ENCODE results near the gene GDPD2.
A peak's percentile ranks its signal among the peaks of the same experiment; 100 is the strongest.
"Not testable (repeated sequence)": the region's sequence is repeated elsewhere in the genome, so short reads cannot be mapped to it uniquely, and the experiment has no call there.

The GDPD2 gene, protein sequence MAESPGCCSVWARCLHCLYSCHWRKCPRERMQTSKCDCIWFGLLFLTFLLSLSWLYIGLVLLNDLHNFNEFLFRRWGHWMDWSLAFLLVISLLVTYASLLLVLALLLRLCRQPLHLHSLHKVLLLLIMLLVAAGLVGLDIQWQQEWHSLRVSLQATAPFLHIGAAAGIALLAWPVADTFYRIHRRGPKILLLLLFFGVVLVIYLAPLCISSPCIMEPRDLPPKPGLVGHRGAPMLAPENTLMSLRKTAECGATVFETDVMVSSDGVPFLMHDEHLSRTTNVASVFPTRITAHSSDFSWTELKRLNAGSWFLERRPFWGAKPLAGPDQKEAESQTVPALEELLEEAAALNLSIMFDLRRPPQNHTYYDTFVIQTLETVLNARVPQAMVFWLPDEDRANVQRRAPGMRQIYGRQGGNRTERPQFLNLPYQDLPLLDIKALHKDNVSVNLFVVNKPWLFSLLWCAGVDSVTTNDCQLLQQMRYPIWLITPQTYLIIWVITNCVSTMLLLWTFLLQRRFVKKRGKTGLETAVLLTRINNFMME

GRCh38 chrX:70422851-70423341 is at the start of gene GDPD2:
Gene GDPD2 (plus strand): TSS chrX:70423314. CDS start chrX:70424985, 1,671 bp downstream.
- DNase-seq: no peak

DNA sequence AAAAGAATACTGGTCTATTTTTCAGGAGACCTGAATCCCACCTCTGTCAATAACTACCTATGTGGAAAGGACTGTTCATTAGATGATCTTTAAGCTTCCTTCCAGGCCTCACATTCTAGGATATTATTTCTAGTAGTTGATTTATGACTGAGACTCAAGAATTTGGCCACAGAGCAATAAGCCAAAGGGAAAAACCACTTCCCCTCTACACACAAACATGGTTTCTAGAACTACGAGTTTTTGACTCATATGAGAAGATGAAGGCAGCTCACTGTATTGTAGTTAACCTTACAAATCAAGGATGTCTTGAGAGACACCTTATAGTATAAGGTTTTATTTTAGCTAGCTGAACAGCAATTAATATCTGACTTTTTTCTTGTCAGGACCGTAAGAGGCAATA is 36.9 kb upstream of the GDPD2 start:
- DNase-seq: no peak

GRCh38 chrX:70398899-70399298 is 24.2 kb upstream of the GDPD2 start:
- no peak for DNase-seq

DNA sequence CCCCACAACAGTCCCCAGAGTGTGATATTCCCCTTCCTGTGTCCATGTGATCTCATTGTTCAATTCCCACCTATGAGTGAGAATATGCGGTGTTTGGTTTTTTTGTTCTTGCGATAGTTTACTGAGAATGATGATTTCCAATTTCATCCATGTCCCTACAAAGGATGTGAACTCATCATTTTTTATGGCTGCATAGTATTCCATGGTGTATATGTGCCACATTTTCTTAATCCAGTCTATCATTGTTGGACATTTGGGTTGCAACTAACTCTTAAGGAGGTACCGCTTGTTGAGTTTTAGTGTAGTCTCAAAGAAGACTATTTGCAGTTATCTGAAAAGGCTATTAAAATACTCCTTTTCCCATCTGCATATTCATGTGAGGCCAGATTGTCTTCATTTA is 22.9 kb upstream of the GDPD2 start:
- DNase-seq: not testable (repeated sequence)

DNA sequence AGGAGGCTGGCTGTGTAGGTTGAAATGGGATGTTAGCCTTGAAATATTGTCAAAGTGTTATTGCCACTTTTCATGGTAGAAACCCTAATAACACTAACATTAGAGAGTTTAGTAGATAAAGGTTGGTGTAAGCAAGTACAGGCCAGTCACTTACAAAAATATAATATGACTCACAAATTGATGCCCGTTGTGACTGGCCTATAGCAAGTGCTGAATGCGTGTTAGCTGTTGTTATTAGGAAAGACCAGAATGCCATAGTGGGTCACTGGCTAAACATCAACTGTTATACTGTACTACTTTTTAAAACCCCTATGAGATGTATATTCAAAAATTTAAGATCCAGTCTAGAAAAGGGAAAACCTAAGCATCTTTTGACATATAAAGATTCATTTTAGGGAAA is 20.4 kb upstream of the GDPD2 start:
- DNase-seq: no peak

DNA sequence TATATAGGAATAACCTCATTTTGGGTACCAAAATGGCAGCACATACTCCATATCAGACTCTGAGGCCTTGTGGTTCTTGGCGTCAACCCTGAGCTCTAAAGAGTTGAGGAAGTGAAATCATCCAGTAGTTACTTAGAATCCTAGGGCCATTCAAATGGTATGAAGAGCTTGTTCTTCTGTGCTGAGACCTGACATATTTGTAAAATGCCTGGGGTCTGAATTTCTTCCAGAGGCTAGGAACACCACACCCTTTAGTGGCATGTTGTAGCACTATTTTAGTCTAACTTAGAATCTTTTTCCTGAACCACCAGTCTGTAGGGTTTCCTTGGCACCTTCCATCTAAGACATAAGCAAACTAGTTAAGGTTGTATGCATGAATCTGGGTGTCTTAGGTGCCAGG is 18.1 kb upstream of the GDPD2 start:
- no peak for DNase-seq

GRCh38 chrX:70410921-70411320 is 12.2 kb upstream of the GDPD2 start:
- DNase-seq: no peak

DNA sequence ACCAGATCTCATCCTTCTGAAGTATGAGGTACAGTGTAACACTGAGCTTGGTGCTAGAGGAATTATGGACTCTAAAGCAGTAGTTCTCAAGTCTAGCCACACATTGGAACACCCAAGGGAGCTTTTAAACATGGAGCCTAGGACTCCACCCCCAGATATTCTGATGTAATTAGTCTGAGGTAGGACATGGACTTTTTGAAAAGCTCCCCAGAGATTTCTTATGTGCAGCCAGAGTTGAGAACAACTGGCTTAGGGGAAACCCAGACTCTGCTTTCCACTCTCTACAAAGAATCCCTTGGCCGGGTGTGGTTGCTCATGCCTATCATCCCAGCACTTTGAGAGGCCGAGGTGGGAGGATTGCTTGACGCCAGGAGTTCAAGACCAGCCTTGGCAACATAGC is 11.6 kb upstream of the GDPD2 start:
- DNase-seq: no peak

- no peak for DNase-seq
These were observed 1.5 kb upstream of the GDPD2 start for GRCh38 chrX:70421618-70422017.

GRCh38 chrX:70423936-70424675 is 992 bp downstream of the GDPD2 start:
- DNase-seq: no peak

DNA sequence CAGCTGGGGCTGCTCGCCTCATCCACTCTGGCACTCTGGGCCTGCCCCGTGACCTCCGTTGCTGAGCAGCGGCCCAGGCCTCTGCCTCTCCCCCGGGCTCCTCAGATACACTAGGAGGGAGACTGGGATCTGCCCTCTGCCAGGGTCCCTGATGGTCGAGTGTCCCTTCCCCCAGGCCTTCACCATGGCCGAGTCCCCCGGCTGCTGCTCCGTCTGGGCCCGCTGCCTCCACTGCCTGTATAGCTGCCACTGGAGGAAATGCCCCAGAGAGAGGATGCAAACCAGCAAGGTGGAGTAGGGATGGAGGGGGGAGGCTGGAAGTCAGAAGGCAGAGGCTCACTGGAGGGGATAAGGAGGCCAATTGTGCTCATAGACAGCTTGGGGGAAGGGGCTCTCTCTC is 1.7 kb downstream of the GDPD2 start:
- DNase-seq: no peak

DNA sequence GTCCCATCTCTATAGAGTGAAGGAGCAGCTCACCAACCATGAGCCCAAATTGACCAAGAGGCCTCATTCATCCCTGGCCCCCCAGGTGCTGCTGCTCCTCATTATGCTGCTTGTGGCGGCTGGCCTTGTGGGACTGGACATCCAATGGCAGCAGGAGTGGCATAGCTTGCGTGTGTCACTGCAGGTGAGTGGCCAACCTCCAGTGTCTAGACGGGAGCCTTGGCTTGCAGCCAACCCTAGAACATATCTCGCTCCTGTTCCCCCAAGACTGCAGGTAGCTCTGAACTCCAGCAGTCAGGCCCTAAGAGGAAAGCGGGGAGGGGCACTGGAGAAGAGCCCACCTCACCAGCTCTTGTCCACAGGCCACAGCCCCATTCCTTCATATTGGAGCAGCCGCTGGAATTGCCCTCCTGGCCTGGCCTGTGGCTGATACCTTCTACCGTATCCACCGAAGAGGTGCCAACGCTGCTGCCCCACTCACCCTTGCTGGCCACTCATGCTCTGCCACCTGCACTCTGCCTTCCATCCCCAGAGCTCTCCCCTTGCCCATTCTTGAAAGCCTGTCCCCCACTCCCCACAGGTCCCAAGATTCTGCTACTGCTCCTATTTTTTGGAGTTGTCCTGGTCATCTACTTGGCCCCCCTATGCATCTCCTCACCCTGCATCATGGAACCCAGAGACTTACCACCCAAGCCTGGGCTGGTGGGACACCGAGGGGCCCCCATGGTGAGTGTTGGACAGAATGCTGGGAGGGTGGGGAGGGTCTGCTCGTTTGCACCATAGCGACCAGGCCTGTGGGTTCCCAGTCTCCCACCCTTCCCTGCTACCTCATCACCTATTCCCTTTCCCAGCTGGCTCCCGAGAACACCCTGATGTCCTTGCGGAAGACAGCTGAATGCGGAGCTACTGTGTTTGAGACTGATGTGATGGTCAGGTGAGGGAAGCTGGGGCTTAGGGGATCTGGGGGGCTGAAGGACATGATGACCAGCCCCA is 3.5 kb downstream of the GDPD2 start:
- DNase-seq: no peak

GRCh38 chrX:70427365-70427764 is 4.3 kb downstream of the GDPD2 start:
- no peak for DNase-seq

DNA sequence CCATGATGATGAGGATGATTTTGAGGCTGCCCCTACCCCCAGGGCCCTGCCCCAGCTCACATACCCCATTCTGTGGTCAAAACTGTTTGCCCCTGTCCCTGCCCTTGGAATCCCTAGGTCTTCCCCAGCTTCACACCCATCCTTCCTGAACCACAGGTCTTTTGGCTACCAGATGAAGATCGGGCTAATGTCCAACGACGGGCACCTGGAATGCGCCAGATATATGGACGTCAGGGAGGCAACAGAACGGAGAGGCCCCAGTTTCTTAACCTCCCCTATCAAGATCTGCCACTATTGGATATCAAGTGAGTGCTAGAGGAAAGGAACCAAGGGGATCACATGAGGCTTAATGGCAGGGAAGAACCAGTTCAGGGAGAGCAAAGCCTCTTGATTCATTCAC is 6.6 kb downstream of the GDPD2 start:
- no peak for DNase-seq

GRCh38 chrX:70432936-70433847 is 10.1 kb downstream of the GDPD2 start:
- DNase-seq: no peak

GRCh38 chrX:70433848-70434351 is 10.8 kb downstream of the GDPD2 start:
- DNase-seq: peak; percentile 66 to 68

GRCh38 chrX:70434352-70434866 is 11.3 kb downstream of the GDPD2 start:
- DNase-seq: peak; percentile 51 to 60

- no peak for DNase-seq
These were observed 11.9 kb downstream of the GDPD2 start for GRCh38 chrX:70434914-70435586.

DNA sequence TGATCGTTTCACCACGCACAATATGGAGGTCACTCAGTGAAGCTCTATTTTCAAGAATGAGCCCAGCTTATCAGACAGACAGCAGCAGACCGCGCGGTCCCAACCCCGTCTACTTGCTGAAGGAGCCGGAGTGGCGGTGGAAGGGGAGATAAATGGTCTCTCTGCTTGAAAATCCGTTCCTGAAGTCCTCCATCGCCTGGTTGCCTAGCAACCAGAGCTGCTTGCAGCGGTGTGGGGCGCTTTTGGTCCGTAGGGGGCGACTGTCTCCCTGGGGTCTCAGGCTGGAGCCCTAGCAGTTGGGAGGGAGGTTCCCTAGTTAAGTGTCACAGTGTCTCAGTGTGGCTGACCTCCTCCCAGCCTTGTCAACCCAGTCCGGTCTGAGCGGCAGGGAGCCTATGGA is 13.2 kb downstream of the GDPD2 start:
- DNase-seq: no peak

- DNase-seq: no peak
These were observed 13.9 kb downstream of the GDPD2 start for GRCh38 chrX:70437011-70437410.
